Lung (tissue), 12 donors: Measurements from ENCODE around the gene VTI1A. TPM values are rescaled to one million over a fixed set of nuclear protein-coding genes. Genes with fewer than 3 reads are reported as not detected.

ENCODE experiments used
- ATAC-seq: fragments of 200-7000 bp; cut with Tn5 transposase; one replicate; pipeline ENCODE4 v1.9.1; 2020; ENCODE audit warnings: moderate number of reproducible peaks; ENCODE audit not compliant: insufficient read depth, low FRiP score
- DNase-seq, 3 donors: peaks; one replicate each; pipeline ENCODE4 v3.0.0-alpha.2; 2013 to 2017
- H3K27ac ChIP-seq, 2 donors: one replicate each; pipeline ENCODE4 v1.5.1; 2013; ENCODE audit warnings: mild to moderate bottlenecking in 2 of 2, moderate library complexity in 2 of 2, control low read depth in 1 of 2, inconsistent platforms in 1 of 2, low read depth in 1 of 2, low read length in 1 of 2
- H3K27me3 ChIP-seq, 3 donors: one replicate each; pipeline ENCODE4 v1.5.1; 2013; ENCODE audit warnings: low read length in 2 of 3; ENCODE audit not compliant: control insufficient read depth in 3 of 3, insufficient read depth in 3 of 3
- H3K36me3 ChIP-seq, 4 donors: one replicate each; pipeline ENCODE4 v1.5.1; 2013; ENCODE audit warnings: low read length in 4 of 4, mild to moderate bottlenecking in 1 of 4, moderate library complexity in 1 of 4; ENCODE audit not compliant: control insufficient read depth in 4 of 4, insufficient read depth in 4 of 4
- H3K4me1 ChIP-seq, 5 donors: one replicate each; pipeline ENCODE4 v1.5.1; 2013; ENCODE audit warnings: low read length in 5 of 5, mild to moderate bottlenecking in 2 of 5, moderate library complexity in 1 of 5; ENCODE audit not compliant: control insufficient read depth in 5 of 5, insufficient read depth in 5 of 5
- H3K4me3 ChIP-seq: one replicate; pipeline ENCODE4 v1.5.1; 2013; ENCODE audit warnings: mild to moderate bottlenecking, control low read depth, moderate library complexity
- H3K9ac ChIP-seq, 2 donors: one replicate each; pipeline ENCODE4 v1.5.1; 2013; ENCODE audit warnings: low read length in 2 of 2, control low read depth in 1 of 2; ENCODE audit not compliant: insufficient read depth in 1 of 2
- H3K9me3 ChIP-seq, 4 donors: one replicate each; pipeline ENCODE4 v1.5.1; 2013; ENCODE audit warnings: low read length in 3 of 4, mild to moderate bottlenecking in 1 of 4, moderate library complexity in 1 of 4; ENCODE audit not compliant: control insufficient read depth in 4 of 4, insufficient read depth in 3 of 4
- CTCF ChIP-seq: IDR thresholded peaks from 2 replicates; pipeline ENCODE4 v1.5.1; 2012; ENCODE audit warnings: mild to moderate bottlenecking; ENCODE audit errors: control extremely low read depth, extremely low read depth
- WGBS, 2 donors: extraction: QIAGEN DNeasy Blood & Tissue Kit; methylation state at CpG; one replicate each; pipeline ENCODE4 v1.1.7; 2013; 5-methylcytosine and 5-hydroxymethylcytosine counted together
- polyA plus RNA-seq, 2 donors: library from polyadenylated mRNA; stranded (reverse); fragments of 200-250 nt; gene quantifications; one replicate each; pipeline ENCODE4 v1.2.1, GENCODE V29; 2013
- total RNA-seq, 2 donors: library from RNA; depleted of rRNA in 1 of 2; stranded (reverse); fragments of >200 nt in 1 of 2; gene quantifications; one replicate each; pipeline ENCODE4 v1.2.1, GENCODE V29; 2014 to 2021
- donor health status: control.
- donor health status: control.
- donor health status: Bipolar disorder and iron deficiency.
- donor health status: healthy.
- donor health status: DM: yes; HTN: yes; CAD: no.

VTI1A gene
- total and polyA plus RNA-seq, 4 donors = 9.2 to 48.2 (median 28.4) TPM

GRCh38 chr10:112785089-112785488 lies 338.1 kb downstream of the VTI1A start:
- peaks cover 0 to 2% (median 0%) of the 10 kb centered on the region in 4 donors for H3K36me3 ChIP-seq
- TF ChIP-seq CTCF = no peak
- H3K4me3 ChIP-seq = no peak overlapping the region
- no peak overlapping the region for H3K27ac ChIP-seq
- H3K9ac ChIP-seq = no peak overlapping the region
- ATAC-seq (no peak), DNase-seq (no peak)
- H3K4me1 ChIP-seq = peaks cover 0 to 30% (median 10%) of the 10 kb centered on the region in 5 donors
- no peaks in the 10 kb centered on the region for H3K27me3 ChIP-seq
- peaks cover 0 to 3% (median 0%) of the 10 kb centered on the region in 4 donors for H3K9me3 ChIP-seq

- H3K36me3 ChIP-seq = no peaks in the 10 kb centered on the region
- H3K9me3 ChIP-seq = peaks cover 0 to 3% (median 0%) of the 10 kb centered on the region in 4 donors
- no peak overlapping the region for H3K9ac ChIP-seq
- H3K4me1 ChIP-seq = peaks cover 0 to 26% (median 5%) of the 10 kb centered on the region in 5 donors
- no peaks in the 10 kb centered on the region for H3K27me3 ChIP-seq
- ATAC-seq = no peak
- no peak for TF ChIP-seq CTCF
- no peak overlapping the region for H3K4me3 ChIP-seq
- H3K27ac ChIP-seq = no peak overlapping the region
- no peak for DNase-seq
These were observed 342.2 kb downstream of the VTI1A start for GRCh38 chr10:112789248-112789647.

- no peak overlapping the region for H3K9ac ChIP-seq
These were observed 343.0 kb downstream of the VTI1A start for GRCh38 chr10:112790030-112790429.

More at GRCh38 chr10:112790030-112790429, 343.0 kb downstream of the VTI1A start:
- H3K4me1 ChIP-seq = peaks cover 0 to 18% (median 3%) of the 10 kb centered on the region in 5 donors
- WGBS, 2 donors = 98 to 100% methylated on average over 1 of the region's 1 CpG
- no peak for ATAC-seq
- peaks cover 0 to 3% (median 0%) of the 10 kb centered on the region in 4 donors for H3K9me3 ChIP-seq
- no peak for DNase-seq
- no peak overlapping the region for H3K4me3 ChIP-seq
- H3K27ac ChIP-seq = no peak overlapping the region
- no peaks in the 10 kb centered on the region for H3K27me3 ChIP-seq
- H3K36me3 ChIP-seq = no peaks in the 10 kb centered on the region
- no peak for TF ChIP-seq CTCF
